Muscle layer of colon (tissue), 2 donors: ENCODE measurements around the gene ITPA.

Experiments used
- H3K27ac ChIP-seq: one replicate; pipeline ENCODE4 v1.7.0; 2013; ENCODE audit warnings: low read depth, mild to moderate bottlenecking, low read length, moderate library complexity
- H3K27me3 ChIP-seq, 2 donors: one replicate each; pipeline ENCODE4 v1.7.0; 2013; ENCODE audit warnings: low read length in 2 of 2, mild to moderate bottlenecking in 2 of 2; ENCODE audit not compliant: insufficient read depth in 2 of 2, control insufficient read depth in 1 of 2
- H3K36me3 ChIP-seq: one replicate; pipeline ENCODE4 v1.7.0; 2013; ENCODE audit warnings: mild to moderate bottlenecking, low read length; ENCODE audit not compliant: insufficient read depth
- H3K4me1 ChIP-seq: one replicate; pipeline ENCODE4 v1.7.0; 2013; ENCODE audit warnings: mild to moderate bottlenecking, low read length; ENCODE audit not compliant: insufficient read depth
- H3K4me3 ChIP-seq, 2 donors: one replicate each; pipeline ENCODE4 v1.7.0; 2013; ENCODE audit warnings: low read length in 2 of 2, low read depth in 1 of 2, mild to moderate bottlenecking in 1 of 2, moderate library complexity in 1 of 2
- H3K9ac ChIP-seq: one replicate; pipeline ENCODE4 v1.7.0; 2013; ENCODE audit warnings: low read length
- H3K9me3 ChIP-seq: one replicate; pipeline ENCODE4 v1.7.0; 2013; ENCODE audit warnings: mild to moderate bottlenecking, low read length
- donor health status: abdominal sarcoma.
- donor health status: Adenocarcinoma of cecum.

ITPA gene

GRCh38 chr20:3237011-3237957, 28.0 kb downstream of the ITPA start:
- H3K4me3 ChIP-seq = no peak overlapping the region

GRCh38 chr20:3237958-3238615, 28.8 kb downstream of the ITPA start:
- Histone ChIP-seq H3K4me3 (peak overlapping the region; percentile 41 to 54), H3K27ac (no peak overlapping the region), H3K27me3 (peaks cover 22 to 59% of the 10 kb centered on the region in 2 donors), H3K9me3 (no peaks in the 10 kb centered on the region), H3K9ac (no peak overlapping the region), H3K4me1 (peaks cover 5% of the 10 kb centered on the region), H3K36me3 (no peaks in the 10 kb centered on the region)

More at GRCh38 chr20:3237011-3237957, 28.0 kb downstream of the ITPA start:
- Histone ChIP-seq H3K9ac (no peak overlapping the region), H3K9me3 (no peaks in the 10 kb centered on the region), H3K27ac (no peak overlapping the region), H3K4me1 (peaks cover 5% of the 10 kb centered on the region), H3K27me3 (peaks cover 22 to 59% of the 10 kb centered on the region in 2 donors), H3K36me3 (no peaks in the 10 kb centered on the region)

- no peaks in the 10 kb centered on the region for H3K36me3 ChIP-seq
- H3K9me3 ChIP-seq = no peaks in the 10 kb centered on the region
- H3K27ac ChIP-seq = no peak overlapping the region
- H3K4me1 ChIP-seq = peaks cover 5% of the 10 kb centered on the region
- H3K9ac ChIP-seq = no peak overlapping the region
- peaks cover 23 to 62% of the 10 kb centered on the region in 2 donors for H3K27me3 ChIP-seq
- H3K4me3 ChIP-seq = peak overlapping the region; percentile 41 to 54
These were observed 29.3 kb downstream of the ITPA start for GRCh38 chr20:3238616-3239025.

GRCh38 chr20:3239026-3239866, 29.9 kb downstream of the ITPA start, which contains the start of gene SLC4A11:
SLC4A11 (minus strand) TSS chr20:3239190; CDS start chr20:3239137, 53 bp downstream.
- peaks cover 29 to 68% of the 10 kb centered on the region in 2 donors for H3K27me3 ChIP-seq
- H3K4me1 ChIP-seq = peaks cover 5% of the 10 kb centered on the region
- no peaks in the 10 kb centered on the region for H3K9me3 ChIP-seq
- H3K36me3 ChIP-seq = no peaks in the 10 kb centered on the region
- no peak within 1 kb of the TSS for H3K9ac ChIP-seq
- no peak within 1 kb of the TSS for H3K27ac ChIP-seq
- H3K4me3 ChIP-seq = peak within 1 kb of the TSS; percentile 41 to 54

GRCh38 chr20:3239867-3240775, 30.8 kb downstream of the ITPA start:
- H3K4me3 ChIP-seq = peak overlapping the region; percentile 41 to 54
- H3K27ac ChIP-seq = no peak overlapping the region
- H3K9ac ChIP-seq = no peak overlapping the region
- peaks cover 33 to 69% of the 10 kb centered on the region in 2 donors for H3K27me3 ChIP-seq
- H3K4me1 ChIP-seq = peaks cover 5% of the 10 kb centered on the region
- H3K9me3 ChIP-seq = no peaks in the 10 kb centered on the region
- no peaks in the 10 kb centered on the region for H3K36me3 ChIP-seq

GRCh38 chr20:3240776-3241363, 31.6 kb downstream of the ITPA start:
- Histone ChIP-seq H3K27ac (no peak overlapping the region), H3K36me3 (no peaks in the 10 kb centered on the region), H3K27me3 (peaks cover 33 to 61% of the 10 kb centered on the region in 2 donors), H3K4me3 (no peak overlapping the region), H3K4me1 (peaks cover 5% of the 10 kb centered on the region), H3K9me3 (no peaks in the 10 kb centered on the region), H3K9ac (no peak overlapping the region)

- Histone ChIP-seq H3K4me3 (no peak overlapping the region), H3K27me3 (peaks cover 32 to 53% of the 10 kb centered on the region in 2 donors), H3K9ac (no peak overlapping the region), H3K27ac (no peak overlapping the region), H3K9me3 (no peaks in the 10 kb centered on the region), H3K4me1 (peaks cover 5% of the 10 kb centered on the region), H3K36me3 (no peaks in the 10 kb centered on the region)
These were observed 32.9 kb downstream of the ITPA start for GRCh38 chr20:3242172-3242692.

GRCh38 chr20:3243718-3244358, 34.5 kb downstream of the ITPA start:
- peaks cover 5% of the 10 kb centered on the region for H3K4me1 ChIP-seq
- no peaks in the 10 kb centered on the region for H3K36me3 ChIP-seq
- H3K27ac ChIP-seq = no peak overlapping the region
- no peak overlapping the region for H3K4me3 ChIP-seq
- no peaks in the 10 kb centered on the region for H3K9me3 ChIP-seq
- H3K27me3 ChIP-seq = peaks cover 23 to 37% of the 10 kb centered on the region in 2 donors
- no peak overlapping the region for H3K9ac ChIP-seq

- no peak overlapping the region for H3K9ac ChIP-seq
- no peaks in the 10 kb centered on the region for H3K9me3 ChIP-seq
- H3K4me3 ChIP-seq = no peak overlapping the region
- no peaks in the 10 kb centered on the region for H3K36me3 ChIP-seq
- peaks cover 19 to 29% of the 10 kb centered on the region in 2 donors for H3K27me3 ChIP-seq
- H3K27ac ChIP-seq = no peak overlapping the region
- H3K4me1 ChIP-seq = peaks cover 3% of the 10 kb centered on the region
These were observed 35.3 kb downstream of the ITPA start for GRCh38 chr20:3244613-3245012.
